ENCODE measurements around the gene ME1.
"Not testable (repeated sequence)": the region's sequence is repeated elsewhere in the genome, so short reads cannot be mapped to it uniquely, and the experiment has no call there.

ME1 gene

DNA sequence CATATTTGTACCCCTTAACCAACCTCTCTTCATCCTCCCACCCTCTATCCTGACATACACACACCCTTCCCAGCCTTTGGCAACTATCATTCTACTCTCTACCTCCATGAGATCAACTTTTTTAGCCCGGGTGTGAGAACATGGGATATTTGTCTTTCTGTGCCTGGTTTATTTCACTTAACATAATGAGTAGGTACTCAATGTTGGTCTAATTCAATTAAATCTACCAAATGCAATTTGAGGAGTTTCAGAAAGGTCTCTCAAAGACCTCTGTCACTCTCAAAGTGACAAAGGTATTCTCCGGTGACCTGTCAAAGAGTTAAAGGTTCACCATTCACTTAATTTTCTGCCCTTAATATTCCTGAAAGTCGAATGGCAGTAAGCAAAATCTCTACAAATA is 87.7 kb downstream of the ME1 start:
- no peak for DNase-seq

- no peak for DNase-seq
Measured at GRCh38 chr6:83341765-83342164, 89.1 kb downstream of the ME1 start.

DNA sequence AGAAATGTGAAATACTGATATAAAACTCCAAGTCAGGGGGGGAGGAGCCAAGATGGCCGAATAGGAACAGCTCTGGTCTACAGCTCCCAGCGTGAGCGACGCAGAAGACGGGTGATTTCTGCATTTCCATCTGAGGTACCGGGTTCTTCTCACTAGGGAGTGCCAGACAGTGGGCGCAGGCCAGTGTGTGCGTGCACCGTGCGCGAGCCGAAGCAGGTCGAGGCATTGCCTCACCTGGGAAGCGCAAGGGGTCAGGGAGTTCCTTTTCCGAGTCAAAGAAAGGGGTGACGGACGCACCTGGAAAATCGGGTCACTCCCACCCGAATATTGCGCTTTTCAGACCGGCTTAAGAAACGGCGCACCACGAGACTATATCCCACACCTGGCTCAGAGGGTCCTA is 96.9 kb downstream of the ME1 start:
- not testable (repeated sequence) for DNase-seq

DNA sequence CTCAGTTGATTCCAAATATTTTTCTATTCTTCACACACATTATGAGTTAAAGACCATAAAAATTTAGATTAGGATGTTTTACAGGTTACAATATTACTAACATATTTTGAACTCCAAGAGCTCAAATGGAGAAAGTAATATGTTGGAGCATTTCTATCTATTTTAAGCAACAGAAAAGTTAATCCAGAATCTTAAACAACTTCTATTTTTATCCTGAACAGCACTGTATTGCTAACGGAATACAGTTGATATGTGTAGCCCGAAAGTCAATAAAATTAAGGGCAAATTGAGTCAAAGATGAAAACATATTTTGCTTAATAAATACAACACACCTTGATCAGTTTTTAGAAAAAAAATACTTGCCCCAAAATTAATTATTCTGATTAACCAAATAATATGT is 97.4 kb downstream of the ME1 start:
- DNase-seq, result no peak

GRCh38 chr6:83314693-83315092 is 116.2 kb downstream of the ME1 start:
- DNase-seq, result no peak

GRCh38 chr6:83313882-83314281 is 117.0 kb downstream of the ME1 start:
- no peak for DNase-seq

DNA sequence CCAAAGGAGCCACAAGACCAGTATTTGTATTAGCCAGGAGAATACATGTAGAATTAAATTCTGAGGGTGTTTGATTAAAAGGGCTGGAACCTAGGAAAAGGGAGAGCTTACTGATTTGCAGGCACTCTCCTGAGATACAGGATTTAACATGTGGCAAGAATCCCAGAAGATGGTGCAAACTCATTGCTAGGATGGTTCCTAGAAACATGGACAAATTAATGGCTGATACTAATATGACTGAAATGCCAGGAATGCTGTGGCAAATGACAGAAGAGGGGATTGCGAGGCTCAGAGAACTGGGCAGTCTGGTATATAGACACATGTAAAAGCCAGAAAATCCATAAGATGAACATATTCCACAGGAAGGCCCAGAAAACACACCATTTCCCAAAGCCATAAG is 119.6 kb downstream of the ME1 start:
- no peak for DNase-seq

GRCh38 chr6:83310046-83310445 is 120.8 kb downstream of the ME1 start:
- DNase-seq, result no peak

GRCh38 chr6:83309344-83309743 is 121.5 kb downstream of the ME1 start:
- DNase-seq, result no peak

DNA sequence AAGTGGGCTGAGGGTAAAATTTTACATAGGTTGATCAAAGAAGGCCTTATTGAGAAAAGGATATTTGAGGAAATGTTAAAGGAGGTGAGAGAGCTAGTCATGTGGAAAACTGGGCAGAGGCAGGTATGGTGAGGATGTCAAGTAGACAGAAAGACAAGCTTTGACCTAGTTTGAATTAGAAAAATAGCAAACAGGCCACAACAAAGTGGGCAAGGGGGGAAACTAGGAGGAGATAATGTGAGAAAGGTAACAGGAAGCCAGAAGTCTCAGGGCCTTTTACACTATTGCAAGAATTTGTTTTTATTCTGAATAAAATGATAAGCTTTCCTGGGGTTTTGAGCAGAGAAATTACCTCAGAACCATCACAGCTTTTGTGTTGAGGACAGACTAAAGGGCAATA is 122.0 kb downstream of the ME1 start:
- DNase-seq, result no peak

- DNase-seq, result no peak
Measured at GRCh38 chr6:83307849-83308248, 123.0 kb downstream of the ME1 start.

- no peak for DNase-seq
Measured at GRCh38 chr6:83303426-83303825, 127.4 kb downstream of the ME1 start.

- no peak for DNase-seq
Measured at GRCh38 chr6:83294676-83295075, 136.2 kb downstream of the ME1 start.

- no peak for DNase-seq
Measured at GRCh38 chr6:83292900-83293843, 137.7 kb downstream of the ME1 start.

- DNase-seq, result not testable (repeated sequence)
Measured at GRCh38 chr6:83287298-83287697, 143.6 kb downstream of the ME1 start.

DNA sequence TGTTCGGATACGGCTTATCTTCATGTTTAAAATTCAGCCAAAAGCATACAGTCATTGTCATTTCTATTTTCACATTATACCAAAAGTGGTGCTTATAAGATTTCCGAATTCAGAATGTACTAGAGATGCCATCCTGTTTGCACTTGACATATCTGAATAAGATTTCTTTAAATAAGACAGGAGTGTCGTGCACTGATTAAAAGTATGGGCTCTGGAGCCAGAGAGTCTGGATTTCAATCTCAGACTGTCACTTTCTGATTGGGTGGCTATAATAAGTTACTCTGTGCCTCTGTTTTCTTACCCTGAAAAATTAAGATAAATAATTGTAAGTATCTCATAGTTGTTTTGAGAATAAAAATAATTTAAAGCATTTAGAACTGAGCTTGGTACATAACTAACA is 144.9 kb downstream of the ME1 start:
- no peak for DNase-seq

DNA sequence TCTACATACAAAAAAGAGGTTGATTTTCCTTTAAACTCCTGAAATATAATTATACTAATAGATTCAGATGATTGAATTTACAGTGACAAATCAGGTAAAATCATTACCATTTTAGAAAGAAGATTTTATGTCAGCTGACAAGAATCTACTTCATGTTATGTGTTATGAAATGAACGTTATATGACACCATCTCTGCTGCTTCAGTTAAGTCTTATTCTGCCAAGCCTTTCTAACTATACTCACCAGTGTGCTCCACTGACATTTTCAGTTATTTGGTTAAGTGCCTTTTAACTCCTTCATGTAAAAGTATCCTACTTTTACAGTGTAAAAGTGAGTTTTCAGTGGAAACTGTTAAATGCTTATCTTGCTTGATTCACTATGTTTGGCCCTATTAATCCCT is 157.3 kb downstream of the ME1 start:
- DNase-seq, result no peak

- DNase-seq, result no peak
Measured at GRCh38 chr6:83270971-83271719, 159.7 kb downstream of the ME1 start.

DNA sequence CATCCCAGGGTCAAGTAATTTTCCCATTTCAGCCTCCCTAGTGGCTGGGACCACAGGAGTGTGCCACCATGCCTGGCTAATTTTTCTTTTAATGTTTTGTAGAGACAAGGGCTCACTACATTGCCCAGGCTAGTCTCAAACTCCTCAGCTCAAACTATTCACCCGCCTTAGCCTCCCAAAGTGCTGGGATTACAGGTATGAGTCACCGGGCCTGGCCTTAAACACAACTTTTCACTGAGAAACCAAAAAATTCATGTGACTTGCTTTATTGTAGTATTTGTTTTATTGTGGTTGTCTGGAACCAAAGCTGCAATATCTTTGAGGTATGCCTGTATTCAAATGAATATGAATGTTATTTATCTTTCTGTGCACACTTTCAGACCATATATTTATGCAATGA is 165.5 kb downstream of the ME1 start:
- no peak for DNase-seq

- DNase-seq, result no peak
Measured at GRCh38 chr6:83260577-83260976, 170.3 kb downstream of the ME1 start.

DNA sequence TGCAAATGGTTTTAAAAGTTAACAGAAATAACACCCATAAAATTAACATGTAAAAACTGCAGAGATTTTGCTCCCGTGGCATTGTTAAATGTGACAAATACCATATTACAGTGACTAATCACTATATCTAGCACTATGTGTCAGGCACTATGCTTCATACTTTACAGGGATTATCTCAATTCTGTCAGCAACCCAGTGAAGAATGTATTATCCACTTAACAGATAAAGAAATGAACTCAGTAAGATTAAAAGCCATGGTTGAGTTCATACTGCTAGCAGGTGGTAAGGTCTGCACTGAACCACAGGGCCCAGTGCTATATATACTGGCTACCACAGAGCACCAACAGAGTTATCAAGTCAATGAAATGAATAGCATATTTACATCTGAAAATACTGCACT is 172.3 kb downstream of the ME1 start:
- DNase-seq, result no peak

DNA sequence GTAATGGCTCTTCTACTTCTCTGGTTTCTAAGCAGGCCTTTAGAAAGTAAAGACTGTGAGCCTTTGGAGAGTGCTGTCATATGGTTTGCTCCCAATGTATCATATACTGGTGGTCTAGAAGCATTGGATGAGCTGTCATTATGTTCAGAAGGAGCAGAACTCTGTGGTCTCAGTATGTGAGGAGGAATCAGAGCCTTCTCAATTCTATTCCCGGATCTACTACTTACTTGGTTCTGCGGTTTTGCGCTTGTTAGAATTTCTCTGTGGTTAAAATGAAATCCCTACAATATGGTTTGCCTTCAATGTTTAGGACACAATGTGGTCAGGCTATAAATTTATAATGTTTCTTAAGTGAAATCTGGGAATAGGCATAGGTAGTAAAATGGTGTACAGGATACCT is 173.1 kb downstream of the ME1 start:
- no peak for DNase-seq

- DNase-seq, result not testable (repeated sequence)
Measured at GRCh38 chr6:83256719-83257118, 174.1 kb downstream of the ME1 start.

GRCh38 chr6:83252719-83253118 is 178.1 kb downstream of the ME1 start:
- no peak for DNase-seq

All from NCI-H2107 (cell line).